NOMO-1 treated with DMSO at 0.1 percent for 48 hours (cell line): ENCODE data around the gene TTC39B.
"Not testable (repeated sequence)": the region's sequence is repeated elsewhere in the genome, so short reads cannot be mapped to it uniquely, and the experiment has no call there.

Source experiments
- DNase-seq: peaks from one replicate; lab custom pipeline; 2025; ENCODE audit not compliant: unreplicated experiment; lab: John Stamatoyannopoulos, UW

Gene TTC39B

DNA sequence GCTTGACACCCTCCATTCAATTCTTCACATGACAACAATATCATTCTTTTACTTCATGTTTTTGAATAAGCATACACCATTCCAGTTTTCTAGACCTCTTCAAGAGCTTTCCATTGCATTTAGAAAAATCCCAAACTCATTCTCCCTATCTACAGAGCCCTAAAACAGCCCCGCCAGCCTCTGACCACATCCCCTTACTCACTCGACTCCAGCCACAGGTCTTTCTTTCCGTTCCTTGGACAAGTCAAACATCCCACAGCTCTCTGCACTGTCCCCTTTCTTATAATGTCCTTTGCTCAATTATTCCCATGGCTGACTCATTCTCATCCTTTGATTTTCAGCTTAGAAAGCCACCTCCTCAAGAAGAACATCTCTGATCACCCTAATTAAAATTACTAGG lies 38.2 kb downstream of the TTC39B start:
- no peak for DNase-seq

DNA sequence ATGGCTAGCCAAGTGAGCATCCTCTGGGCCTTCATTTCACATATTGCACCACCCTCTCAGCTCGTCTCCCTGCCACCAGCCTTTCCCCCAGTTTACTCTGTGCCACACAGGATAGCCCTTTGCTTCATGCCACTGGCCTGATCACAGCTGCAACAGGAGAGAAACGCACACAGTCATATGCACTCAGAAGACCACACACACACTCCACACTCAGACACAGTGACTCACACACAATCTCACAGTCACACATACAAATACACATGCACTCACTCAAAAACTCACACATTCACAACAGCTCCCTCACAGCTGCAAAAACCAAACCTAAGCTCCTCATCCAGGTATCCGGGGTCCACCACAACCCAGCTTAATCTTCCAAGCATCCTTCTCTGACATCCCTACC lies 38.7 kb downstream of the TTC39B start:
- no peak for DNase-seq

DNA sequence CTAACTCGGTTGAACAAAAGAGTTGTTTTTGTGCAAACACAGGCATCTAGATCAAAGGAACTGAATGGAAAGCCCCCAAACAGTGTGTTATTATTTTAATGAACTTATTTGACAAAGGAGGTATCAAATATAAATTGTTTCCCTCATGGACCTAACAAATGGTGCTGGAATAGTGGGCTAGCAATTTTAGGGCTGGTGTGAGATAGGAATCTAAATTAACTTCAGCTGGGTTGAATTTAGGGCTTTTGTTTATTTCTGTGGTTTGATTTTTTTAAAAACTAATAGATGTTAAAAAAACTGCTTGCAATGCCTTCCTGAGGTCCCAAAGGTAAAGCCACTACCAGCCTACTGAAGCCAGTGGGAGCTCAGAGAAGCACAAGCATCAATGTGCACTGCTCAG lies 42.1 kb downstream of the TTC39B start:
- no peak for DNase-seq

DNA sequence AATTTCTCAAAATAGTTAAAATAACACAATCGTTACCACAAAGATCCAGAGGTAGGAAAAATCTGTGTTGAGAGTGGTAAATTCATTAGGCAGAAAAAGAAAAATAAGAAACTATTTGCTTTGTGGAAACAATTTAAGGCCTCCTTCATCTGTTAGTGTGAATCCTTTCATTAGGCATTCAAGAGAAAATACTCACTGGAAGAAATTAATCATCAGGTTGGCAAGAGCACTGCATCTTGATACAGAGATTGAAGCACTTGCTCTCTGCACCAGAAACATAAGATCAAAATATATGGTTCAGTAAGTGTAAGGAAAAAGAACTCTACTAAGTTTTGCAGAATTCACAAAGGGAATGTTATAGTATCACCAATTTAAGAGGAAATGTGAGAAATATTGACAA lies 44.4 kb downstream of the TTC39B start:
- DNase-seq = no peak

DNA sequence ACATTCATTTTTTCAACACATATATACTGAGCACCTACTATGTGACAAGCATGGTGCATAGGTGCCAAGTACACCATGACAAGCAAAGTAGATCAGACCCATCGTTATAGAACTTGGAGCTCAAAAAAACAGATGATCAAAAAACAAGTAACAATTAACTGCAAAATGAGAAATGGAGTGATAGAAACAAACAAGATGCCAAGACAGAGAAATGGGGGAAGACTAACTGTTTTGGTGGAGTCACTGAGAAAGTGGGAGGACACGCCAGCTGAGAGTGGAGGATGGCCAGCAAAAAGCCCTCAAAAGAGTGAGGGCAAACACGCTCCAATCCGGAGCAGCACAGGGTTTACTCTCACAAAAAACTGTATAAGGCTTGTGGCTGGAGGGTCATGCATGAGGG lies 50.6 kb downstream of the TTC39B start:
- no peak for DNase-seq

- DNase-seq = no peak
These were observed 53.2 kb downstream of the TTC39B start for GRCh38 chr9:15253786-15254185.

GRCh38 chr9:15253197-15253596 lies 53.8 kb downstream of the TTC39B start:
- DNase-seq = no peak

- DNase-seq = no peak
These were observed 57.0 kb downstream of the TTC39B start for GRCh38 chr9:15249981-15250380.

DNA sequence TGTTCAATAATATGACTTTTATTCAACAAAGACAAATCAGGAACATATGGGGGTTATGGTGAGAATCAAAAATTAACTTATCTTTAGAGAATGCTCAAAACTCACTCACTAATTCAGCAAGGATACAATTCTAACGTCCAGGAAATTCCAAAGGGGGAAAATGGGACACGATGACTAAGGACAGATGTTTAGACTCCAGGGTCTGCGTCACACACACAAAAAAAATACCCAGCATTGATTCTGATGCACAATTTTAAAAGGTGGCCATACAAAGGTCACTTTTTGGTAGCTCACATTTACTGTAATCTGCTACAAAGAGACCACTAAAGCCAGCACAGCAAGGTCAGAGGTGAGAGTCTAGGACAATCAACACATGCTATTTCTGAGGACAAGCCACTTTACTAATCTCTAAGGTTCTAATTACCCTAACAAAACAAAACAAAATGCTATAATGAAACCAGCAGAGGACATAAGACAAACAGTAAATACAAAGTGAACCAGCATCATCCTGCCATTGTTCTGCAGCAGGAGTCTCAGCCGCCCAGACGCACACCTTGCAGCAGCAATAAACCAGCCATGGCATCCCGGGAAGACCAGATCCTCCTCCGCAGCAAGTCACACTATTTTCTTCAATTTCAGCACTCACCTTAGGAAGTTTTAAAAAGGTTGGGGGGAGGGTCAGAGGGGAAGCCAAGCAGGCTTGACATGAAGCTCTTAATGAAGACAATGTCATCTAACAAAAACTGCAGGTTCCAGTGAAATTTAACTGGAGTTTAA lies 57.8 kb downstream of the TTC39B start:
- DNase-seq = no peak

DNA sequence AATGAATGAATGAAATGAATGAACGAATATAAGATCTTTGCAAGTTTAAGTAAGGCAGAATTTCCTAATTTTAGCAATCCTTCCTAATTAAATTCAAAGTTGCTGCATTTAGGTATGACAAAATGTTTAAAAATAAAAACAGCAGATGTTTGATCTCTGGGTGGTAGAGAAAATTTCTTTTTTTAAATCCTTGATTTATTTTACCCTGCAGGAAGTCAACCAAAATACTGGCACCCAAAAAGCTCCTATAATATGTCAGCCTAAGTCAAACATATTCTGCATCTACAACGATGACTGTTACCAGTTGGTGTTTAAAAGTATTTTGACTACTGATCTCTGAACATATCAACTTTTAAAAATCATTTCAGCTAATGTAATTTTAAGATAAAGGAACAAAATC lies 58.4 kb downstream of the TTC39B start:
- no peak for DNase-seq

GRCh38 chr9:15248081-15248480 lies 58.9 kb downstream of the TTC39B start:
- no peak for DNase-seq

- no peak for DNase-seq
These were observed 60.3 kb downstream of the TTC39B start for GRCh38 chr9:15246708-15247107.

- DNase-seq = no peak
These were observed 60.8 kb downstream of the TTC39B start for GRCh38 chr9:15246243-15246642.

- no peak for DNase-seq
These were observed 63.0 kb downstream of the TTC39B start for GRCh38 chr9:15244001-15244441.

DNA sequence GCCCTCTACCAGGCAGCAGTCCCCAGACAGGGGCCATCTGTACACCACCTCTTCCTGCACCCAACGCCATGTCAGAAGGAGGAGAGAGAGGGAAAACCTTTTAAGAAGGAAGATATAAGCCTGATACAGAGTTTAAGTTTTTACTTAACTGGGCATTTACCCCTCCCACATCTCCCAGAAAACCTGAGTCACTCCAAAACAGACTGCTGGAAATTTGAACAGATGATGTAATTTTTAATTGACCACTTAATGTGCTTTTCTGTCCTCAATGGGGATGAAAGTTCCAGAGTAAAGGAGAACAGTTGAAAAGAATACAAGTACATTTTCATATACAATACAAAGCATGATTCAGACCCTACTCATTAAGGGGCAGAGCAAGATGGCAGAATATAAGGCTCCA lies 63.9 kb downstream of the TTC39B start:
- no peak for DNase-seq

DNA sequence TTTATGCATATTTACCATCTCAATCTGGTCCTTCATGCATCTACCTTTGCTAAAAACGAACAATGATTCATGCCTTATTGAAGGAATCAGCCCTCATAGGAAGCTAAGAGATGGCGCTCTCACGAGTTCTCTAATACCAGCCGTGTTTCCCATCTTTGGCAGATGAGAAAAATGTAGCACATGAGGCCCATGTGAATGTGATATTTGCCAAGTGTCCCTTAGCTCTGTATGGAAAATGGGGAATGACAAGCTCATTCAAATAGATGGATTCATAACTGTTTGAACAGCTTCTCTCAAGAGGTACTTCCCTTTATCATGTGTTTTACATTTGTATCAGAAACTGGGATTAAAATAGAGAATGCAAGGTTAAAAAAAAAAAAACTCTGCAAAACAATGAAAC lies 66.1 kb downstream of the TTC39B start:
- no peak for DNase-seq

GRCh38 chr9:15239816-15240215 lies 67.2 kb downstream of the TTC39B start:
- DNase-seq = no peak

DNA sequence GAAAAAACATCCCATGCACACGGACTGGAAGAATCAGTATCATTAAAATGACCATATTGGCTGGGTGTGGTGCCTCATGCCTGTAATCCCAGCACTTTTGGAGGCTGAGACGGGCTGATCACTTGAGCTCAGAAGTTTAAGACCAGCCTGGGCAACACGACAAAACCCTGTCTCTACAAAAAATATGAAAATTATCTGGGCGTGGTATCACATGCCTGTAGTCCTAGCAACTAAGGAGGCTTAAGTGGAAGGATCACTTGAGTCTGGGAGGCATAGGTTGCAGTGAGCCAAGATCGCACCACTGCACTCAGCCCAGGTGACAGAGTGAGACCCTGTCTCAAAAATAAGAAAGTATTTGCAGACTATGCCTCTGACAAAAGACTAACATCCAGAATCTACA lies 68.4 kb downstream of the TTC39B start:
- no peak for DNase-seq

- no peak for DNase-seq
These were observed 71.4 kb downstream of the TTC39B start for GRCh38 chr9:15235658-15236057.

- not testable (repeated sequence) for DNase-seq
These were observed 73.0 kb downstream of the TTC39B start for GRCh38 chr9:15233941-15234490.

GRCh38 chr9:15232706-15233280 lies 74.2 kb downstream of the TTC39B start:
- not testable (repeated sequence) for DNase-seq

- no peak for DNase-seq
These were observed 75.0 kb downstream of the TTC39B start for GRCh38 chr9:15231788-15232635.
